ENCODE measurements around the gene ENAM. TPM values are rescaled to one million over a fixed set of nuclear protein-coding genes. Genes with fewer than 3 reads are reported as not detected.

The ENAM gene, protein sequence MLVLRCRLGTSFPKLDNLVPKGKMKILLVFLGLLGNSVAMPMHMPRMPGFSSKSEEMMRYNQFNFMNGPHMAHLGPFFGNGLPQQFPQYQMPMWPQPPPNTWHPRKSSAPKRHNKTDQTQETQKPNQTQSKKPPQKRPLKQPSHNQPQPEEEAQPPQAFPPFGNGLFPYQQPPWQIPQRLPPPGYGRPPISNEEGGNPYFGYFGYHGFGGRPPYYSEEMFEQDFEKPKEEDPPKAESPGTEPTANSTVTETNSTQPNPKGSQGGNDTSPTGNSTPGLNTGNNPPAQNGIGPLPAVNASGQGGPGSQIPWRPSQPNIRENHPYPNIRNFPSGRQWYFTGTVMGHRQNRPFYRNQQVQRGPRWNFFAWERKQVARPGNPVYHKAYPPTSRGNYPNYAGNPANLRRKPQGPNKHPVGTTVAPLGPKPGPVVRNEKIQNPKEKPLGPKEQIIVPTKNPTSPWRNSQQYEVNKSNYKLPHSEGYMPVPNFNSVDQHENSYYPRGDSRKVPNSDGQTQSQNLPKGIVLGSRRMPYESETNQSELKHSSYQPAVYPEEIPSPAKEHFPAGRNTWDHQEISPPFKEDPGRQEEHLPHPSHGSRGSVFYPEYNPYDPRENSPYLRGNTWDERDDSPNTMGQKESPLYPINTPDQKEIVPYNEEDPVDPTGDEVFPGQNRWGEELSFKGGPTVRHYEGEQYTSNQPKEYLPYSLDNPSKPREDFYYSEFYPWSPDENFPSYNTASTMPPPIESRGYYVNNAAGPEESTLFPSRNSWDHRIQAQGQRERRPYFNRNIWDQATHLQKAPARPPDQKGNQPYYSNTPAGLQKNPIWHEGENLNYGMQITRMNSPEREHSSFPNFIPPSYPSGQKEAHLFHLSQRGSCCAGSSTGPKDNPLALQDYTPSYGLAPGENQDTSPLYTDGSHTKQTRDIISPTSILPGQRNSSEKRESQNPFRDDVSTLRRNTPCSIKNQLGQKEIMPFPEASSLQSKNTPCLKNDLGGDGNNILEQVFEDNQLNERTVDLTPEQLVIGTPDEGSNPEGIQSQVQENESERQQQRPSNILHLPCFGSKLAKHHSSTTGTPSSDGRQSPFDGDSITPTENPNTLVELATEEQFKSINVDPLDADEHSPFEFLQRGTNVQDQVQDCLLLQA
- 0.18 TPM for polyA plus RNA-seq (2013, experiment 1 of 2)
- polyA plus RNA-seq (2013, experiment 2 of 2) = 0.05 TPM

DNA sequence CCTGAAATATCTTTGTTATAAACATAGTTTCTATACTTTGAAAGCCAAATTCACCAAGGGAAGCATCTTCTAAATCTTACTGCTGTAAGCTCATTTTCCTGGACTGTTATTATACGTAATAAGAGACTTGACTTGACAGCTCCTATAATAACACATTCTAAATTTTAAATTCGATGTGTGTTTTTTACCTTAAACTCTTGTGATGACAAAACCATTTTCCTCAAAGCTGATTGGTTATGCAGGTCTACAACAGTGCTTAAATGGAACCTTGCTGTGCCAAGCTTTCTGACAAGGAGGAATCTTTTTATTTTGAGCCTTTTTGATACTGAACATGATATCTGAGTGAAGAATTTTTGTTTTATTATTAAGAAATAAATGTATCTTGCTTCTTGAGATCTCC, at the start of gene ENAM:
Gene ENAM (plus strand): TSS at position 301 of the 400 bp plus-strand sequence. CDS start 757 bp downstream, outside the sequence.
- Histone ChIP-seq H3K27ac (ENCODE audit: low read depth, low read length, severe bottlenecking) (no peak within 1 kb of the TSS), H3K4me3 (ENCODE audit: extremely low read depth, insufficient read depth, low read length, poor library complexity, severe bottlenecking) (no peak within 1 kb of the TSS), H3K36me3 (ENCODE audit: control insufficient read depth, insufficient read depth, low read length) (no peaks in the 10 kb centered on the region), H3K9me3 (ENCODE audit: control insufficient read depth, low read length) (no peaks in the 10 kb centered on the region), H3K4me1 (ENCODE audit: control insufficient read depth, insufficient read depth, low read length, poor library complexity, severe bottlenecking) (peaks cover 12% of the 10 kb centered on the region)
- WGBS, 2 experiments (ENCODE audit: insufficient coverage in 2 of 2) = 80% methylated on average over 1 of the region's 2 CpGs; no CpG with 5 or more reads in 1 of the 2 experiments

DNA sequence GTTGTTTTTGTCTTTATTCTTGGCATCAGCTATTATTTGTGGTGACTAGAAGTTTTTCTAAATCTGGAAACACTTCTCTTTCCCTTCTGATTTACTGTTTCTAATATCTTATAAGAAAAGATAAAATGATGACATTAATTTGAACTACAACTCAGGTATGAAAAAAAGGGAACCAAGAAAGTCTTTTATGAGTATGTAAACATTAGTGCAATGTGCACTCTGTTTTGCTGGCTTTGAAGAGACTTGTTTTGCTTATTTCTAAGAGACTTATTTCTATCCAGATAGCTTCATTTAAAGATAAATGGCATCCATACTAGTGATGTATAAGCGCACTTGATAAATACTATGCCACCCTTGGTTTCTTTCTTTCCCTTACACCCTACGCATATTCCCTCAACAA, 46.6 kb upstream of the ENAM start:
- H3K9me3 ChIP-seq (ENCODE audit: control insufficient read depth, low read length) = no peaks in the 10 kb centered on the region
- 100% methylated on average over 1 to 2 of the region's 2 CpGs for WGBS, 2 experiments (ENCODE audit: insufficient coverage in 2 of 2)
- no peak overlapping the region for H3K4me3 ChIP-seq (ENCODE audit: extremely low read depth, insufficient read depth, low read length, poor library complexity, severe bottlenecking)
- no peaks in the 10 kb centered on the region for H3K4me1 ChIP-seq (ENCODE audit: control insufficient read depth, insufficient read depth, low read length, poor library complexity, severe bottlenecking)
- no peak overlapping the region for H3K27ac ChIP-seq (ENCODE audit: low read depth, low read length, severe bottlenecking)
- H3K36me3 ChIP-seq (ENCODE audit: control insufficient read depth, insufficient read depth, low read length) = no peaks in the 10 kb centered on the region

DNA sequence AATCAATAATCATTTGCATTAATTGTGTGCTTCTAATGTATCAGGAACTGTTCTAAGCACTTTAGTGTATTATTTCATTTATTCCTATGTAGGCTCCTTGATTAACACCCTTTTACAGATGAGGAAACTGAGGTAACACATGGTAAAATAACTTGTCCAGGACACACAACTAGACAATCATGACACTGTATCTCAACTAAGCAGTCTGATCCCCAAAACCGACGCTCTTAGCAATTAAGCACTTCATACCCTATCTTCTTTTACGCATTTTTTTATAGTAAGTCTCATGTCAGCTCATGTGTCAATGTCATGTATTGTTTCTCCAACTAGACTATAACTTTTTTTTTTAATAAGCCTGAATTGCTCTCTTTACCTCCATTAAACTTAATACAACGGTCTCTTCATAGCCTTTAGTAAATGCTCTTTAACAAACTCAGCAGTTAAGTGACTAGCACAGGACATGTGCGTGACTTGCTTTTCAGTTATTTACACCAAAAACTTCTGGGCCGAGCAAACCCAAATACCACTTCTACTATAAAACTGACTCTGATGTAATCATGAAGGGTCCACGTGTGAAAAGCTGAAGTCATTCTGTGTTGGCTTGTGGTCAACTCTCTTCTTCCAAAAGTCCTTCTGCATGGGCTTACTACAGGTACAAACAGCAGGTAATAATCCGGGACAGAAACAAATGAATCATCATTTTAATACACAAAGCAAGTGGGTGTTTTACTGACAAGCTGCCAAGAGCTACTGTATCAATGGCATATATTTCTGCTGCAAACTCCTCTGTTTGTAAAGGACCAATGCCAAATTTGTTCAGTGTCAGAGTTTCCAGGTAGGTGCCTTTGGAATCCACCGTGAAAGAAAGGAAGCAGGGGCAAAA, 44.4 kb upstream of the ENAM start:
- Histone ChIP-seq H3K4me1 (ENCODE audit: control insufficient read depth, insufficient read depth, low read length, poor library complexity, severe bottlenecking) (no peaks in the 10 kb centered on the region), H3K27ac (ENCODE audit: low read depth, low read length, severe bottlenecking) (no peak overlapping the region), H3K4me3 (ENCODE audit: extremely low read depth, insufficient read depth, low read length, poor library complexity, severe bottlenecking) (no peak overlapping the region), H3K9me3 (ENCODE audit: control insufficient read depth, low read length) (no peaks in the 10 kb centered on the region), H3K36me3 (ENCODE audit: control insufficient read depth, insufficient read depth, low read length) (no peaks in the 10 kb centered on the region)
- 86 to 87% methylated on average over 8 to 9 of the region's 9 CpGs for WGBS, 2 experiments (ENCODE audit: insufficient coverage in 2 of 2)

DNA sequence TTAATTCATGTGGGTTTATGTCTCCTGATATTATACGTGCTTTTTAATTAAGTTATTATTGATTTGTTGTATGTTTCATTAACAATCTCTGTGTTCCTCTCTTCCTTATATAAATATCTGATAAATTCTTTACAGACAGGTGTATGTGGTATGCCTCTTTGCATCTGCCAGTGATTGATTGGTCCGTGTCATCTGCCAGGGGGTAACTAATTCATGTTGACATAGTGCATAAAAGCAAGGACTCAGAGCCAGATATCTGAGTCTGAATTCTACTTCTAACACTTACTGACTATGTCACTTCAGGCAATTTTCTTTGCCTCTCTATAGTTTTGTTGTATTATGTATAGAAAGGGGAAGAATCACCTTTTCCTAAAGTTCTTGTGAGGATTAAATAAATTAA, 41.7 kb upstream of the ENAM start:
- Histone ChIP-seq H3K36me3 (ENCODE audit: control insufficient read depth, insufficient read depth, low read length) (no peaks in the 10 kb centered on the region), H3K9me3 (ENCODE audit: control insufficient read depth, low read length) (no peaks in the 10 kb centered on the region), H3K27ac (ENCODE audit: low read depth, low read length, severe bottlenecking) (no peak overlapping the region), H3K4me3 (ENCODE audit: extremely low read depth, insufficient read depth, low read length, poor library complexity, severe bottlenecking) (no peak overlapping the region), H3K4me1 (ENCODE audit: control insufficient read depth, insufficient read depth, low read length, poor library complexity, severe bottlenecking) (no peaks in the 10 kb centered on the region)
- WGBS, 2 experiments (ENCODE audit: insufficient coverage in 2 of 2) = no CpG with 5 or more reads among the region's 2 CpGs

DNA sequence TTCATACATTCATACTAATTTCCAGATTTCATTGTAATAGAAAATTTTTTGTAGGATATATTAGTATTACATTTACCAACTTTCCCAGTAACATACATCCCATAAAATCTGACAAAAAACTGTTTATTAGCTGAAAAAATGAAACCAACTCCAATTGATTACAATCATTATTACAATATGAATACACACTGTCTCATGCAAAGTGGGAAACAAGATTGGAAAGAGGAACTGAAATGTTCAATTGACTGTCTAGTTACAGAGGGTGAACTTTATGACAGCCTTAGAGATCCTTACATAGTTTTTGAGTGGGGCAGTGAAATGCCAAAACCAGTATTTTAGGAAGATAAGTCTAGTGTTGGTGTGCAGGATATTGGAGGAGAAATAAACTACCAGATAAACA, 38.8 kb upstream of the ENAM start:
- Histone ChIP-seq H3K9me3 (ENCODE audit: control insufficient read depth, low read length) (no peaks in the 10 kb centered on the region), H3K27ac (ENCODE audit: low read depth, low read length, severe bottlenecking) (no peak overlapping the region), H3K4me3 (ENCODE audit: extremely low read depth, insufficient read depth, low read length, poor library complexity, severe bottlenecking) (no peak overlapping the region), H3K36me3 (ENCODE audit: control insufficient read depth, insufficient read depth, low read length) (no peaks in the 10 kb centered on the region), H3K4me1 (ENCODE audit: control insufficient read depth, insufficient read depth, low read length, poor library complexity, severe bottlenecking) (no peaks in the 10 kb centered on the region)

DNA sequence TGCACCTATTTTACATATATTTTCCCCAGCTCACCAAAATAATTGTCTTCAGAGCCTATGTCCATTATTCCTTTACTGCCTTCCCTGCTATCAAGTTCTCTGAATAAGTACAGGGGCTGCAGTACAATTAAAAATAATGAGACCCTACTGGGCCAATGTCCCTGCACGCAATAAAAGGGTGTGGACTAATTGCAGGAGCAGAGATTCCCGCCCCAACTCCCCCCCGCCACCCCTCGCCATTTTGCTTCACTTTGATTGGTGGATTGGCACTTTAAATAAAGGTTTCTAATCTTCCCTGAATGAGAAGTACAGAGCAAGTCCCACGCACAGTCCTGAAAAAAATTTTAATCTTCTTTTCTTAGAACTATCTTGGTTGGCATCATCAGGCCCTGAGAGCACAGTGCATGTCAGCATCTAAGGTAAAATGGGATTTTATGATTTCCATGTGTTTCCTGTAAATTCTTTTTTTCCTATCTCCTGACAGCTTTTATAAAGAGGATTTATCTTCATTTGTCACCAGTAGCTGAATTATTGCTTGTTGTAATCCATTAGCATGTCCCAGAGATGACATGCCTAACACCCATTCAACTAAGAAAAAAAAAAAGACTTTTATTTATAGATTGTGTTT, 36.5 kb upstream of the ENAM start, which contains the start of gene AMBN:
Gene AMBN (plus strand): TSS at position 302 of the 628 bp plus-strand sequence. CDS start 103 bp downstream, at position 405.
- no peaks in the 10 kb centered on the region for H3K36me3 ChIP-seq (ENCODE audit: control insufficient read depth, insufficient read depth, low read length)
- 100% methylated on average over 1 of the region's 5 CpGs; no CpG with 5 or more reads in 1 of the 2 experiments for WGBS, 2 experiments (ENCODE audit: insufficient coverage in 2 of 2)
- H3K4me1 ChIP-seq (ENCODE audit: control insufficient read depth, insufficient read depth, low read length, poor library complexity, severe bottlenecking) = no peaks in the 10 kb centered on the region
- H3K27ac ChIP-seq (ENCODE audit: low read depth, low read length, severe bottlenecking) = no peak within 1 kb of the TSS
- H3K4me3 ChIP-seq (ENCODE audit: extremely low read depth, insufficient read depth, low read length, poor library complexity, severe bottlenecking) = no peak within 1 kb of the TSS
- no peaks in the 10 kb centered on the region for H3K9me3 ChIP-seq (ENCODE audit: control insufficient read depth, low read length)

DNA sequence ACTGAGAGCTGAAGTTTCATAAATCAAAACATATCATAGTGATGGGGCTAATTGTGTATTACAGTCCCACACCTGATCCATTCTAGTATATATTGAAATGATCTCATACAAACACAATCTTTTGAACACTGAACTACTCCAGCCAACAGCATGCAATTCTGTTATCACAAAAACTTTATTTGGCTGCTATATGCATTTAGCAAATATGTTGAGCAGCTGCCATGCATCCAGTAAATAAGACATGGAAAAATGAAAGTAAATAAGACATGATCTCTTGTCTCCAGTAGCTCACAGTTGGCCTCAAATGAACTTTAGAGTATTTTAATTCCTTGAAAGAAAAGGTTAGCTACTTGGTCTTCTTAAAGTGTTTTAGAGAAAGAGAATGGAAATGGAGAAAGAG, 34.3 kb upstream of the ENAM start:
- H3K4me1 ChIP-seq (ENCODE audit: control insufficient read depth, insufficient read depth, low read length, poor library complexity, severe bottlenecking) = no peaks in the 10 kb centered on the region
- no peaks in the 10 kb centered on the region for H3K9me3 ChIP-seq (ENCODE audit: control insufficient read depth, low read length)
- H3K27ac ChIP-seq (ENCODE audit: low read depth, low read length, severe bottlenecking) = no peak overlapping the region
- H3K36me3 ChIP-seq (ENCODE audit: control insufficient read depth, insufficient read depth, low read length) = no peaks in the 10 kb centered on the region
- H3K4me3 ChIP-seq (ENCODE audit: extremely low read depth, insufficient read depth, low read length, poor library complexity, severe bottlenecking) = no peak overlapping the region

DNA sequence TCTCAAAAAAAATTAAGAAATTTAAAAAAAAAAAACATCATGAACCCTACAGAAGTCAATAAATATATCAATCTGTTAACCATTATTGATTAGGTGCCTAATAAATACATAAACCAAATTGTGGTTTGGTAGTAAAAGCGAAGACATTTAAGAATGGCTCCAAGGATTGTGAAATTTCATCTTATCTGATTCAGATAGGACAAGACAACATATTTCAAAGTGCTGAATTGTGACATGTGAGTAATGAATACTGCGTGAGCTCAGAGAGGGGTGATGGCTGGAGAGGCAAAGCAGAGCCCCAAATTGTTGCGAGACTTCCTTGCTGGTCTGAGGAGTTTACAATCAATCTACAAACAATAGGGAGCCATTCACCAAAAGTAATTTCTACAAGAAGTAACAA, 28.2 kb upstream of the ENAM start:
- H3K4me1 ChIP-seq (ENCODE audit: control insufficient read depth, insufficient read depth, low read length, poor library complexity, severe bottlenecking) = no peaks in the 10 kb centered on the region
- no peak overlapping the region for H3K27ac ChIP-seq (ENCODE audit: low read depth, low read length, severe bottlenecking)
- no peaks in the 10 kb centered on the region for H3K9me3 ChIP-seq (ENCODE audit: control insufficient read depth, low read length)
- H3K36me3 ChIP-seq (ENCODE audit: control insufficient read depth, insufficient read depth, low read length) = no peaks in the 10 kb centered on the region
- H3K4me3 ChIP-seq (ENCODE audit: extremely low read depth, insufficient read depth, low read length, poor library complexity, severe bottlenecking) = no peak overlapping the region
- whole genome bisulfite sequencing, 2 experiments (ENCODE audit: insufficient coverage in 2 of 2) = 75% methylated on average over 1 of the region's 3 CpGs; no CpG with 5 or more reads in 1 of the 2 experiments

DNA sequence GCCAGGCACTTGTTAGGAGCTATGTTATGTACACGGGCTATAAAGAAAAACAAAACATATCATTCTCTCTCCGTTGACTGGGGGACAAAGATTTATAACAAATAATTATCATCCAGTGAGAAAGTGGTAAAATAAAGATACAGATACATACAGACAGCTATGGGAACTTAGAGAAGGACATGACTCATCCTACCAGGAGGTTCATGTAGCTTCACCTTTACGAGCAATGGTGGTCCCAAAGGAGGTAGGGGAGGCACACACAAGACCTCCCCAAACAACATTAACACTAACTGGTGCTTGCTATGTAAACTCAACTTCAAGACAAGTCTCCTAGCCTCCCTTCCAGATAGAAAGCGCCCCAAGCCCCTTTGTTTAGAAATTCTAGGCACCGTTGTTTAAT, 27.6 kb upstream of the ENAM start:
- H3K4me3 ChIP-seq (ENCODE audit: extremely low read depth, insufficient read depth, low read length, poor library complexity, severe bottlenecking) = no peak overlapping the region
- H3K36me3 ChIP-seq (ENCODE audit: control insufficient read depth, insufficient read depth, low read length) = no peaks in the 10 kb centered on the region
- no peak overlapping the region for H3K27ac ChIP-seq (ENCODE audit: low read depth, low read length, severe bottlenecking)
- H3K9me3 ChIP-seq (ENCODE audit: control insufficient read depth, low read length) = no peaks in the 10 kb centered on the region
- WGBS, 2 experiments (ENCODE audit: insufficient coverage in 2 of 2) = 85 to 92% methylated on average over 2 of the region's 5 CpGs
- no peaks in the 10 kb centered on the region for H3K4me1 ChIP-seq (ENCODE audit: control insufficient read depth, insufficient read depth, low read length, poor library complexity, severe bottlenecking)
